ENCODE measurements around the gene ATP8B4. TPM values are rescaled to one million over a fixed set of nuclear protein-coding genes. Genes with fewer than 3 reads are reported as not detected.

ATP8B4 gene
- total and polyA plus RNA-seq, 12 donors = 2.1 to 23.9 (median 4.9) TPM

- TF ChIP-seq POLR2A (IDR thresholded peaks at IDR 0.05) (no peak), CTCF (IDR thresholded peaks at IDR 0.05) (no peak)
- Histone ChIP-seq H3K4me1 (replicated peaks in 1 of 2) (peaks cover 0 to 18% of the 10 kb centered on the region in 2 donors), H3K4me3 (no peak overlapping the region)
Measured at GRCh38 chr15:49904296-49904695, 214.7 kb downstream of the ATP8B4 start.

GRCh38 chr15:49902685-49903501 is 216.1 kb downstream of the ATP8B4 start:
- no peak for TF ChIP-seq POLR2A (IDR thresholded peaks at IDR 0.05)
- TF ChIP-seq CTCF (IDR thresholded peaks at IDR 0.05) = no peak
- WGBS, 4 donors = 47 to 64% (median 58%) methylated on average over 7 of the region's 7 CpGs
- no peaks in the 10 kb centered on the region for H3K9me3 ChIP-seq (replicated peaks in 1 of 3)
- no peak overlapping the region for H3K4me3 ChIP-seq
- H3K36me3 ChIP-seq (replicated peaks in 1 of 2) = no peaks in the 10 kb centered on the region
- H3K27ac ChIP-seq = peak overlapping the region in 2 of 5 donors; percentile 60 to 79
- peaks cover 0 to 18% of the 10 kb centered on the region in 2 donors for H3K4me1 ChIP-seq (replicated peaks in 1 of 2)
- no peaks in the 10 kb centered on the region for H3K27me3 ChIP-seq
- intact Hi-C loops (cut with DNase I) = no loop called here
- DNase-seq = no peak

More at GRCh38 chr15:49904296-49904695, 214.7 kb downstream of the ATP8B4 start:
- intact Hi-C loops (cut with DNase I) = no loop called here
- Histone ChIP-seq H3K27ac (peak overlapping the region in 1 of 5 donors; percentile 33), H3K36me3 (replicated peaks in 1 of 2) (no peaks in the 10 kb centered on the region), H3K9me3 (replicated peaks in 1 of 3) (no peaks in the 10 kb centered on the region), H3K27me3 (no peaks in the 10 kb centered on the region)
- no peak for DNase-seq

- TF ChIP-seq POLR2A (IDR thresholded peaks at IDR 0.05) (no peak), CTCF (IDR thresholded peaks at IDR 0.05) (peak in 4 of 6 experiments; percentile 12 to 47 (median 28))
- DNase-seq = no peak
- H3K27ac ChIP-seq = peak overlapping the region in 2 of 5 donors; percentile 48 to 70
- H3K36me3 ChIP-seq (replicated peaks in 1 of 2) = no peaks in the 10 kb centered on the region
- peaks cover 0 to 18% of the 10 kb centered on the region in 2 donors for H3K4me1 ChIP-seq (replicated peaks in 1 of 2)
- no peaks in the 10 kb centered on the region for H3K9me3 ChIP-seq (replicated peaks in 1 of 3)
- 59 to 67% (median 63%) methylated on average over 2 of the region's 2 CpGs for WGBS, 4 donors
- no peak overlapping the region for H3K4me3 ChIP-seq
- intact Hi-C loops (cut with DNase I) = no loop called here
- no peaks in the 10 kb centered on the region for H3K27me3 ChIP-seq
Measured at GRCh38 chr15:49901996-49902684, 216.9 kb downstream of the ATP8B4 start.

- no peak overlapping the region for H3K4me3 ChIP-seq
- no peaks in the 10 kb centered on the region for H3K36me3 ChIP-seq (replicated peaks in 1 of 2)
- peak overlapping the region in 2 of 5 donors; percentile 48 to 55 for H3K27ac ChIP-seq
- intact Hi-C loops (cut with DNase I) = no loop called here
- H3K9me3 ChIP-seq (replicated peaks in 1 of 3) = no peaks in the 10 kb centered on the region
- peaks cover 0 to 18% of the 10 kb centered on the region in 2 donors for H3K4me1 ChIP-seq (replicated peaks in 1 of 2)
- WGBS, 4 donors = 66 to 81% (median 76%) methylated on average over 1 of the region's 1 CpG
- DNase-seq = no peak
- H3K27me3 ChIP-seq = no peaks in the 10 kb centered on the region
- no peak for TF ChIP-seq POLR2A (IDR thresholded peaks at IDR 0.05)
- TF ChIP-seq CTCF (IDR thresholded peaks at IDR 0.05) = no peak
Measured at GRCh38 chr15:49901321-49901720, 217.7 kb downstream of the ATP8B4 start.
